ENCODE results near the gene TOB1. TPM values are rescaled to one million over a fixed set of nuclear protein-coding genes. Genes with fewer than 3 reads are reported as not detected.

TOB1 gene
- total RNA-seq, 2 experiments from 2014 or later: 419 to 449 TPM

GRCh38 chr17:50825188-50825587 is 41.0 kb downstream of the TOB1 start:
- H3K9me3 ChIP-seq (ENCODE audit: control insufficient read depth in 1 of 2, insufficient read depth in 1 of 2, low read length in 2 of 2): no peaks in the 10 kb centered on the region
- no peak overlapping the region for H3K4me3 Mint-ChIP-seq
- no peak overlapping the region for H3K4me3 ChIP-seq (ENCODE audit: low read length)
- peaks cover 12% of the 10 kb centered on the region for H3K27me3 Mint-ChIP-seq
- H3K27ac ChIP-seq (ENCODE audit: low read depth in 1 of 2, low read length in 2 of 2): no peak overlapping the region
- ChIA-PET POLR2A (no interaction called here), CTCF (no interaction called here)
- no peaks in the 10 kb centered on the region for H3K4me1 Mint-ChIP-seq (ENCODE audit: low read depth)
- no peak for ATAC-seq (ENCODE audit: poor library complexity)
- no peaks in the 10 kb centered on the region for H3K9me3 Mint-ChIP-seq
- no peak for TF ChIP-seq CTCF (IDR thresholded peaks at IDR 0.05)
- intact Hi-C loops (cut with DNase I, micrococcal nuclease): no loop called here
- H3K4me1 ChIP-seq (ENCODE audit: insufficient read depth, low read length): no peaks in the 10 kb centered on the region
- H3K36me3 ChIP-seq (ENCODE audit: insufficient read depth, low read length): no peaks in the 10 kb centered on the region
- H3K36me3 Mint-ChIP-seq (ENCODE audit: low read depth): no peaks in the 10 kb centered on the region
- no peak overlapping the region for H3K27ac Mint-ChIP-seq
- H3K27me3 ChIP-seq (ENCODE audit: control insufficient read depth in 1 of 2, insufficient read depth in 2 of 2, low read length in 2 of 2): peaks cover 0 to 3% of the 10 kb centered on the region in 2 experiments
- DNase-seq: no peak

- intact Hi-C loops (cut with DNase I, micrococcal nuclease): no loop called here
- CTCF ChIA-PET: no interaction called here
- POLR2A ChIA-PET: no interaction called here
- Histone ChIP-seq H3K9me3 (ENCODE audit: control insufficient read depth in 1 of 2, insufficient read depth in 1 of 2, low read length in 2 of 2) (no peaks in the 10 kb centered on the region), H3K27me3 (ENCODE audit: control insufficient read depth in 1 of 2, insufficient read depth in 2 of 2, low read length in 2 of 2) (peaks cover 0 to 3% of the 10 kb centered on the region in 2 experiments), H3K4me3 (ENCODE audit: low read length) (no peak overlapping the region), H3K27ac (ENCODE audit: low read depth in 1 of 2, low read length in 2 of 2) (no peak overlapping the region), H3K4me1 (ENCODE audit: insufficient read depth, low read length) (no peaks in the 10 kb centered on the region), H3K36me3 (ENCODE audit: insufficient read depth, low read length) (no peaks in the 10 kb centered on the region)
- Mint-ChIP-seq H3K27ac (no peak overlapping the region), H3K4me3 (no peak overlapping the region), H3K4me1 (ENCODE audit: low read depth) (no peaks in the 10 kb centered on the region), H3K27me3 (peaks cover 11% of the 10 kb centered on the region), H3K9me3 (no peaks in the 10 kb centered on the region), H3K36me3 (ENCODE audit: low read depth) (no peaks in the 10 kb centered on the region)
- no peak for DNase-seq
- TF ChIP-seq CTCF (IDR thresholded peaks at IDR 0.05): no peak
- no peak for ATAC-seq (ENCODE audit: poor library complexity)
Observed at GRCh38 chr17:50824429-50824828, 41.7 kb downstream of the TOB1 start.

GRCh38 chr17:50822550-50822949 is 43.6 kb downstream of the TOB1 start:
- H3K4me3 Mint-ChIP-seq: no peak overlapping the region
- ChIA-PET CTCF (no interaction called here), POLR2A (no interaction called here)
- no peak for TF ChIP-seq CTCF (IDR thresholded peaks at IDR 0.05)
- Histone ChIP-seq H3K27ac (ENCODE audit: low read depth in 1 of 2, low read length in 2 of 2) (no peak overlapping the region), H3K4me1 (ENCODE audit: insufficient read depth, low read length) (peaks cover under 1% of the 10 kb centered on the region), H3K36me3 (ENCODE audit: insufficient read depth, low read length) (no peaks in the 10 kb centered on the region), H3K27me3 (ENCODE audit: control insufficient read depth in 1 of 2, insufficient read depth in 2 of 2, low read length in 2 of 2) (peaks cover 0 to 3% of the 10 kb centered on the region in 2 experiments), H3K4me3 (ENCODE audit: low read length) (no peak overlapping the region), H3K9me3 (ENCODE audit: control insufficient read depth in 1 of 2, insufficient read depth in 1 of 2, low read length in 2 of 2) (no peaks in the 10 kb centered on the region)
- peaks cover 12% of the 10 kb centered on the region for H3K27me3 Mint-ChIP-seq
- ATAC-seq (ENCODE audit: poor library complexity): no peak
- intact Hi-C loops (cut with DNase I, micrococcal nuclease): no loop called here
- no peak for DNase-seq
- no peaks in the 10 kb centered on the region for H3K36me3 Mint-ChIP-seq (ENCODE audit: low read depth)
- H3K9me3 Mint-ChIP-seq: no peaks in the 10 kb centered on the region
- no peak overlapping the region for H3K27ac Mint-ChIP-seq
- no peaks in the 10 kb centered on the region for H3K4me1 Mint-ChIP-seq (ENCODE audit: low read depth)
